ENCODE data around the gene HAO2.
A peak's percentile ranks its signal among the peaks of the same experiment; 100 is the strongest.
"Not testable (repeated sequence)": the region's sequence is repeated elsewhere in the genome, so short reads cannot be mapped to it uniquely, and the experiment has no call there.

HAO2 gene

DNA sequence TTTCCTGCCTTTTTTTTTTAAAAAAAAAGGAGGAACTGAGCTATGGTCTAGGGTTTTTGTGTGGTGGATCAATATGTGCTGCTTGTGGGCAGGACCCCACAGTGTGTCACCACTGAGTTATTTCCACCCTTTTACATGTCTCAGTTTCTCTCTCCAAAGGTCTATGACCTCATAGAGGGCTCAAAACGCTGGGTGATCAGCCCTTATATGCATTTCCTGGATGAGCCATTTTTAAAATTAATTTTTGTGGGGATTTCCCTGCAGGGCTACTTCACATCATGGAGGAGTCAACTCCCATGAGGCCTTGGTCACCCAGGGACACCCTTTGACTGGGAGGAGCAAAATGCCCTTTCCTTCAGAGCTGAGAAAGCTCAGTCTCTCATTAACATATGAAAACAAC, 20.7 kb upstream of the HAO2 start:
- DNase-seq = no peak

DNA sequence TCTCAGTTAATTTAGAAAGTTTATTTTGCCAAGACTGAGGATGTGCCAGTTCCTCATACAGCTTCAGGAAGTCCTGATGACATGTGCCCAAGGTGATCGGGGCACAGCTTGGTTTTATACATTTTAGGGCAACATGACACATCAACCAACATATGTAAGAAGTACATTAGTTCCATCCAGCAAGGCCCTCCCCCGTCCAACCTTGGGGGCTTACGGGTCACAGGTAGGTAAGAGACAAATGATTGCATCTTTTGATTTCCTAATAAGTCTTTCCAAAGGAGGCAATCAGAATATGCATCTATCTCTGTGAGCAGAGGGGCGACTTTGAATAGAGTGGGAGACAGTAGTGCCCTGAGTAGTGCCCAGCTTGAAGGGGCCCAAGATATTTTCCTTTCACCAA, 19.6 kb upstream of the HAO2 start:
- no peak for DNase-seq

DNA sequence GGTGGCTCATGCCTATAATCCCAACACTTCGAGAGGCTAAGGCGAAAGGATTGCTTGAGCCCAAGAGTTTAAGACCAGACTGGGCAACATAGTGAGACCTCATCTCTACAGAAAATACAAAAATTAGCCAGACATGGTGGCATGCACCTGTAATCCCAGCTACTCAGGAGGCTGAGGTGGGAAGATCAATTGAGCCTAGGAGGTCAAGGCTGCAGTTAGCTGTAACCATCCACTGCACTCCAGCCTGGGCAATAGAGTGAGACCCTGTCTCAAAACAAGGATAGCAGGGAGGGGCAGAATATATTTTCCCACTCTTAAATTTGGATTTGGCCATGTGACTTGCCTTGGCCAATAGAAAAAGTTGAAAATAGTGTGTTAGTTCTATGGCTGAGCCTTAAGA, 17.7 kb upstream of the HAO2 start:
- not testable (repeated sequence) for DNase-seq

DNA sequence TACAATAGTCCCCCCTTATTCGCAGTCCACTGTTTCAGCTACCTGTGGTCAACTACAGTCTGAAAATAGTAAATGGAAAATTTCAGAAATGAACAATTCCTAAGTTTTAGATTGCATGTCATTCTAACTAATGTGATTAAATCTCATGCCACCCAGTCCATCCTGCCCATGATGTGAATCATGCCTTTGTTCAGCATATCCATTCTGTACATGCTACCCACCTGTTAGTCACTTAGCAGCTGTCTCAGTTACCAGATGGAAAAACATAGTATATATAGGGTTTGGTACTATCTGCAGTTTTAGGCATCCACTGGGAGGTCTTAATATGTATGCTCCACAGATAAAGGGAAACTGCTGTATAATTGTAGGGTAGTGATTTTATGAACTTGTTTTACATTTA, 16.6 kb upstream of the HAO2 start:
- DNase-seq = no peak

DNA sequence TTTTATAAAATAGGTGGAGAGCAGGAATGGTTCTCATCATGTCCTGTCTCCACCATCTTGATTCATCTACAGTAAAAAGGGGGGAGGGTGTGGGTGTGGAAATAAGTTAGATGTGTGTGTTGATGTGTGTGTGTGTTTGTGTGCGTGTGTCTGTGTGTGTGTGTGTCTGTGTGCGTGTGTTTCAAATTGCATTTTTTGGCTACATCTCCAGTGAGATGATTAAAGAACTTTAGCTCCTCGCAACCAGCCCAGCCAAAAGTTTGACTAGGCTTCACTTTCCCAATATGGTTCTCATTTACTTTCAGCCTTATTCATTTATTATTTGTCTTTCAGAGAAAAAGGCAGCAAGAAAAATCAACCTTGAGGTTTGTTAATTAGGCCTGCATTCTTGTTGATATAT, 14.7 kb upstream of the HAO2 start:
- no peak for DNase-seq

DNA sequence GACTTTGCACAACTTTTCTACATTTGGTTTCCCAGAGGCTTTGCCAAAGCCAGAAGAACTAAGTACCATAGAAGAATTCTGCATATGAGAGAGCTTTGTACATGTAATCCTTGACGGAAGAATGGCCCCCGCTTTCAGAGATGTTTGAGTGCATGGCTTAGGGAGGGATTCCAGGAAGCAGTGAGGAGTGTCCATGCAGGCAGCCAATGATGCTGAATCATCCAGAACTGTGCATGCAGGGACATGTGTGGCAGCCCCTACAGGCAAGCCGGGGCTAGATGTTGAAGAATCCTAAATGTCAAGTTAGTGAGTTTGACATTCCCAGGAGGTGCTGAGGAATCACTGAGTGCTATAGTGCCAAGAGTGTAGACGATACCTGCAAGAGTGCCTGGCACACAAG, 9.9 kb upstream of the HAO2 start:
- DNase-seq = peak; percentile 13

DNA sequence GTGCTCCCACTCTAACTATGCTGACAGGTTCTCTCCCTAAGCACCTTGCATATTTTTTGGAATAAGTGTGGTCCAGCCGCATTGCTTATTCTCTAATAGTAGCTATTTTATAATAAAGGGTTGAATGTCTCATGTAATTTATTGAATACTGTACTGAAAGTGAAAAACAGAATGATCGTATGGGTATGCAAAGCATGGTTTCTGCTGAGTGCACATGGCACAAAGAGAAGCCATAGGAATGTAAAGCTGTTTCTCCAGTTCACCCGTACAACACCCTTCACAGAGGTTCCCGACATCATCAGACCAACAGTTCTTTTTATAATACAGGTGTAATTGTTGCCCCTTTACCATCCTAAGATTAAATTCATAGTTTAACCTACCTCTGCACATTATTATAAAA, 8.9 kb upstream of the HAO2 start:
- DNase-seq = no peak

DNA sequence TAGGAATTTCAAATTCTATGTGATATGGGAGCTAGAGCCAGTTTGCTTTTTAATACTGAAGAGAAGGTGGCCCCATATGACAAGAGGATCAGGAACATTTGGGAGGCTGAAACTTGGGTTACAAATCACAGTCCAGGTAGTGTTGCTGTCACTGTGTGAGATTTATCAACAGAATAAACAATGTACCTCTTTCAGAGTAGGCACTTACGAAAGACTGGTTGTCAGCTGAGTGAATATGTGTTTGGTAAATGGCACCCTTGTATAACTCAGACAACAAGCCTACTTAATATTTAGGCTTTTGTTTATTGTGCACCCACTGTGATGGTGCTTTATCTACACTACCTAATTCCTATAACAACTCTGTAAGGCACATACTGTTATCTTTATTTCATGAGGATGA, 7.4 kb upstream of the HAO2 start:
- DNase-seq = no peak

DNA sequence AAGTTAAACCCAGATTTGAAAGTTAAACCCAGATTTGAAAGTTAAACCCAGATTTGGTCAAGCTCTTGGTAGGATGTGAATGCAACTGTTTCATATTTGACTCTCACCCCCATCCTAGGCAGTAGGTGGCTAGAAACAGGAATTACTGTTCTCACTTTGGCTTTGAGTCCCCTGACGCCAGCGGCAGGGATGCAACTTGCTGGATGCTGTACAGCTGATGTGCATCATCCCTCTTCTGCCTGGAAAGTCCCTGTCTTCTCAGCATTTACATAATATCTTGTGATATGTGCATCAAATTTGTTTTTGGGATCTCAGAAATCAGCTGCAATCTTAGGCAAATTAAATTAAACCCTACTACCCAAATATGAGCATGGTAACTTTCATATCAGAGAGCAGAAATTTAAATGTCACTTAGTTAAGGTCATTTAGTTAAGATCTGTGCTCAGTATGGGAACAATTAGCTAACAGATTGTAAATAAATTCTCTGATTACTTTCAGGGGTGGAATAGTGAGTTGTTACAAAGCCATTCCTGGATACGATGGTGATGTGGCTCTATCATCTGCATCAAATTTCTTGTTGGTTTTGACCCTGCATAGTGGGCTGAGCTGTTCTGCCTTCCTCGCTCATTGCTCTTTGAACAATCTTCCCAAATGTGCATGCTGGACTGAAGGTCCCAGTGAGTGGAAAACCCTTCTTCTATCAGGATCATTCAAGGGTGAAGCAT, 6.8 kb upstream of the HAO2 start:
- no peak for DNase-seq

DNA sequence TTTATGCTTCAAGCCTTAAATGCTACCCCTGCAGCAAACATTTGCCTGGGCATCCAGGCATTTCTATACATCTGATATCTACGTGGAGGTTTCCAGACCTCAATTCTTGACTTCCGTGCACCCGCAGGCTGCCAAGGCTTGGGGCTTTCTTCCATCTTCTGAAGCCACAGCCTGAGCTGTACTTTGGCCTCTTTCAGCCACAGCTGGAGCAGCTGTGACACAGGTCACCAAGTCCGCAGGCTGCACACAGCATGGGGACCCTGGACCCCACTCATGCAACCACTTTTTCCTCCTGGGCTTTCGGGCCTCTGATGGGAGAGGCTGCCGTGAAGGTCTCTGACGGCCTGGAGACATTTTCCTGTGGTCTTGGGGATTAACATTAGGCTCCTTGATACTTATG, 5.4 kb upstream of the HAO2 start:
- DNase-seq = no peak

DNA sequence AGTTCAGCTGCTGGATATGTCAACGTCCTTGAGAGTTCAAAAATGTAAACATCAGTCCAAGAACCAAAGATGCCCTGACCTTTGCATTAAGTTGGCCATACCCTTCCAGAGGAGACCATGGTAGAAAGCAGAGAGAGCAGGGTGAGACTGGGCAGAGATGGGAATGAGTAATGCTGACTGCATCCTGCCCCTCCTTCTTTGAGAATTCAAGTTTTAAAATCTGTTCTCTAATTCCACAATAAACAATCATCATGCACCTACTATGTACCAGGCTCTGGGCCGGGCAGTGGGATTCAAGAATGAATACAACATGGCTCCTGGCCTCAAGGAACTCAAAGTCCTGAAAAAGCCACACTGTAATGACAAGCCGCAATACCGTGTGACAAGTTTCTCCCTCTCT, 3.9 kb upstream of the HAO2 start:
- no peak for DNase-seq

DNA sequence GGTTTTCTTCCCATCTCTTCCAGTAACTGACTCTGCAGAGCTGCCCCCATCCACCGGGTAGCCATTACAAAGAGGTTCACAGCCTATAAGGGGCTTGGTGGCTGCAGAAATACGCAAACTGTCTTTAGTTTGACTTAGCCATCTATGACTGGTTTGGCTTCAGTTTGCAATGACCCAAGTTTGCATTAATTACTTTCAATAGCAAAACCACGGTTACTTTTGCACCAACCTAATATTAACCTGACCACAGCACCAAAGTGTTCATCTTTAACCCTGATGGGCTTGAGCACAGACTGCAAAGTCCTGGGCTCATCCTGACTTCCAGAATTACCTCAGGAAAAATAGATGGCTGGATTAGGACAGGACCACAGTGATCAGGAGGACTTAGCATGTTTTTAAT, 2.2 kb upstream of the HAO2 start:
- DNase-seq = no peak

DNA sequence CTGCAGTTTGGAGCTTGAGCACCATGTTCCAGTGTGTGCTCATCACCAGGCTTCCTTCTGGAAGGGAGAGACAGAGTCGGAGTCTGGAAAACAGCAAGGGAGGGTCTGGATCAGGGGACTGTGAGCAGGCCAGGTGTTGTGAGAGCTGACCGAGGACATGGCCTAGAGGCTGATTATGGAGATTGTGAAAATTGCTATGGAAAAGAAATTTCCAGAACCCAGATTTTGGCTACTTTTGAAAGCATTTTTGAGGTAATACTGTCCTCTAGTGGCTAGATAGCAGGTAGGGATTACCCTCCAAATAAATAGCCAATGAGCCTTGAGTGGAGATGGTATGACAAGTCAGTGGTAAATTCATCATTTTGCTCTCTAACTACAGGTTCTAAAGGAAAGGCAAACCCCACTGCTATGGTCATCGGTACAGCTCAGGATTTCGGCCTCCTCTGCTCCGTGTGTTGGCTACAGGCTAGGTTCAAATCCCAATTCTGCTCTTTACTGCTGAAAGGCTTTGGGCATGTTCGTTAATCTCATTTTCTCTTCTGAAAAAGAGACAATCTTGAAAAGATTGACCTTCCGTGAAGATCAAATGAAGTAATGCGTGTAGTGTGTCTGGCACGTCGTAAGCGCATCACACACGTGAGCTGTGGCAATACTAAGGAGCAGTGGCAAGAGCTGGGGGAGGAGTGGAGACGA, 1.0 kb upstream of the HAO2 start:
- DNase-seq = peak; percentile 31

DNA sequence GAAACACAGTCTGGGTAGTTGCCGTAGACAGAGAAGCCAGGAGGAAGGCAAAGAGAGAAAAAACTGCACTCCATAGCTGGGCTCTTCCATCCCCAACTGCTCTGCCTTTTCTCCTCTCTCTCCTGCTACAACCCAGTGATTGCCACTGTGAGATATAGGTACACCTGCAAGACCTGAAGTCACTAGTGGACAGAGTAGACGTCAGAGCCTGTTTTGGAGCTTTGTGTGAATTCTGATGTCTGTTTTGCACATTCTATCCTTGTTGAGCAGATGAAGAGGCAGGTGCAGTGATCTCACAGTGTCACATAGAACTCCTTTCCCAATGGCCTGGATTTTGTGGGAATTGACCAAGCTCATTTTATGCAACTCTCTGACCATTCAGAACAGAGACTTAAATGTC, 2.2 kb downstream of the HAO2 start:
- DNase-seq = no peak

DNA sequence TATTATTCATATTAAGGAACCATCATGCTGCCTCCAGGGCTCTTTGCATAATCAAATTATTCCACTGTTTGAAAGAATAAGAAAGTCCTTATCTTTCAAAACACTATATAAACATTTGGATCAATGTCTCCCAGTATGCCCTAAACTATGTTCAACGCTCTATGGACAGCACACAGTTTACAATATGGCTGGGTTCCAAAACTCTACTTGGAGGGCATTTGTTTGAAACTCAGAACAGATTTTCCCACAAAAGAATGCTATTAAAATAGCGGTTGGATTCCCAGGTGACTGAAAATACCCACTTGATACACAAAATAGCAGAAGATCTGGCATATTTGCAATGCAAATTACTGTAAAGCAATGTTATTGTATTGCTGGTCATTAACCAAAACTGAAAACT, 3.2 kb downstream of the HAO2 start:
- DNase-seq = no peak

DNA sequence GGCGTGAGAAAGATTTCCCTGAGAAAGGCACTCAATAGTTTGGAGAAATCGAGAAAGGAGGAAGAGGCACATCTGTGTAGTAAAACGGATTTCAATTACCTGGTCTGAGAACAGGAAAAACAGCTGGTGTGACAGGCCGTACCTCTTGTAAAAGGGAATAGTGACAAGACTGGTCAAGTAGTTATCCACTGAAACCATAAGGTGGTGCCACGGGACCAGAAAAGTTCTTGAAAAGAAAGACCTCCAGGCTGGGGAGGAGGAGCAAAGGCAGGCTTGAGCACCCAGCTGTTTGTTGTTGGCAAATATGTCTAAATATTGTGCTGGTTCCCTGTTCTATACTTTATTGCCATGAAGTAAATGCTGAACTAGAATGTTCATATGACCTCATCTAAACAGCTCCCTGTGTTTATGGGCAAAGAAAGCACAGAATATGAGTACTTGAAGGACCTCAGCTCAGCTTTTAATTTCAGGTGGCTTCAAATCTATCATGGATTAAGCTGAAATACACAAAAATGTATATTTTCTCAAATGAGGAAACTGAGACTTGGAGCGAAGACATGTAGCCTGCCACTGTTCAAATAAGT, 4.0 kb downstream of the HAO2 start:
- DNase-seq = peak; percentile 9

DNA sequence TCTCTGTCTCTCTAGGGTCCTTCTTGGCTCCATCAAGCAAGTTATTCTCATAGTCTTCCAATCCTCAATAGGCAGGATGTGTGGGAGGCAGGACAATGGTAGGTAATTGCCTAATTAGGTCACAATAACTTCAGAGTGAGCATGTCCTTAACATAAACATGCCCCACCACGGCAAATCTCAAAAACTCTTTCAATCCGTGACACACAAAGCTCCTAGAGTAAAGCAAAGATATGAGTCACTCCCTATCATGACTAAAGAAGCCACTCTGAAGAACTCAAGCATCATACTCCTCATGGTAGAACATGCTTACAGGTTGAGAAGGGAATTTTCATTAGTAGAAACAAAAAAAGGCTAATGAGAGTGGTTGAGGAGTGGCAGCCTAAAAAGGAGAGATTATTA, 4.9 kb downstream of the HAO2 start:
- DNase-seq = peak; percentile 13

DNA sequence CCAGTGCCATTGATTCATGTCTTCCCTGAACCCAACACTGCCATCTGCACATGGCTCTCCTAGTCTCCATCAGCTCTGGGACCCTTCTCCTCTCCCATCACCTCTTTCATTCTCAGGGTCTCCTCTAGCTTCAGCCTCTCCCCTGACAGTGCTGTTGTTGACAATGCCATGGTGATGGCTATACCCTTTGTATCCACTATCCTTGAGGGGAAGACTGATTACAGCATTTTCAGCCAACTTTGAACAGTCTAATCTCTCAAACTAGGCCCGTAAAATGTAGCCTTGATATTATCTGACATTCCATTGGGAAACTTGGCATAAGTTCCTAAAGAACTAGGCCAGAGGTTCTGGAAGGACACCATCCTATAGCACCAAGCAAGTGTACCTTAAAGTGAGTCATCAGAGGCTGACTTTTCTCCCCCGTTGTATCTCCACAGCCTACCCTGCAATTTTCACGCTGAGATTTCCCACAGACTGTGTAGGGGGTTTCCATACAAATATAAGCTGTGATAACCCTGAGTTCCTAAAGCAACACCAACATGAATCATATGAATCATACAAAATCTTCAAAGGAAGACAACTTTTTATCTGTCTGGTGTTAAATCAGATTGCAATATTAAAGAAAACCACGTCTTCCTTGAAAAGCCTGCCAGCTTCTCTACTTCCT, 5.8 kb downstream of the HAO2 start:
- no peak for DNase-seq

DNA sequence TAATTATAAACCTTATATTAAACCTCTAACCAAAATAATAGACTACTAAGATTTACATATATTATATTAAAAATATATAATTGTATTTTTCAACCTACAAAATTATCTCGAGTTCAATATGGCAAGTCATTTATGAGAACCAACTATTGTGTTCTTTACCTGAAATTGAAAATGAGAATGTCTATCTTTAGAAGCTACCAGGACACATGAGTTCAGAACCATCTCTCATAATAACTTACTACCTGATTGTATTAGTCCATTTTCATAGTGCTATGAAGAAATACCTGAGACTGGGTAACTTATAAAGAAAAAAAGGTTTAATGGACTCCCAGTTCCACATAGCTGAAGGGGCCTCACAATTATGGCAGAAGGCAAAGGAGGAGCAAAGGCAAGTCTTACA, 6.8 kb downstream of the HAO2 start:
- no peak for DNase-seq

DNA sequence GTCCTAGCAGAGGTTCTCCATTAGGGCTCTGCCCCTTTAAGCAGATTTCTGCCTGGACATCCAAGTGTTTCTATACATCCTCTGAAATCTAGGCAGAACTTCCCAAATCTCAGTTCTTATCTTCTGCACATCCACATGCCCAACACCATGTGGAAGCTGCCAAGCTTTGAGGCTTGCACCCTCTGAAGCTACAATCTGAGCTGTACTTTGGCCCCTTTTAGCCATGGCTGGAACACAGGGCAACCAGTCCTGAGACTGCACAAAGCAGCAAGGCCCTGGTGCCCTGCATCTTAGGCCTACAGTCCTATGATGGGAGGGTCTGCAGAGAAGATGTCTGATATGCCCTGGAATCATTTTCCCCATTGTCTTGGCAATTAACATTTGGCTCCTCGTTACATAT, 8.0 kb downstream of the HAO2 start:
- no peak for DNase-seq

DNA sequence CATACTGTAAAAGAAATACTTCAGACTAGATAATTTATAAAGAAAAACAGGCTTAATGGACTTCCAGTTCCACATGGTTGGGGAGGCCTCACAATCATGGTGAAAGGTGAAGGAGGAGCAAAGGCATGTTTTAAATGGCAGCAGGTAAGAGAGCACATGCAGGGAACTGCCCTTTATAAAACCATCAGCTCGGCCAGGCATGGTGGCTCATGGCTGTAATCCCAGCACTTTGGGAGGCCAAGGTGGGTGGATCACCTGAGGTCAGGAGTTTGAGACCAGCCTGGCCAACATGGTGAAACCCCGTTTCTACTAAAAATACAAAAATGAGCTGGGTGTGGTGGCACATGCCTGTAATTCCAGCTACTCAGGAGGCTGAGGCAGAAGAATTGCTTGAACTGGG, 9.0 kb downstream of the HAO2 start:
- not testable (repeated sequence) for DNase-seq

DNA sequence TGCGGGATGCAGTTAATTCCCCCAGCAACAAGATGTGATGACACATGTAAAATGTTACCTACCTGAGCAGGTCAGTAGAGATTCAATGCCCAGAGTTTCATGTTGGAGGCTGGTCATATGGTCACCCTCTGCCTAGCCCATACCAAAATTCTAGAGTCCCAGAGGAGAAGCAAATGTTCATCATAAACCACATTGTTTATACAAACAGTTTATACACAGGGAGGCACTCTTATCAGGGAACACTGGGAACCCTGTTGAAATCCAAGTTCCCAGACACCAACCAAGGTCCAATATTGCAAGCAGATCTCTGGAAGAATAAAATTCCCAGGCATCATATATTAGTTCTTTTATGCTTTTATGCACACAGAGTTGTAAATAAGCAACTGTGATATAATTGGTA, 10.5 kb downstream of the HAO2 start:
- no peak for DNase-seq

DNA sequence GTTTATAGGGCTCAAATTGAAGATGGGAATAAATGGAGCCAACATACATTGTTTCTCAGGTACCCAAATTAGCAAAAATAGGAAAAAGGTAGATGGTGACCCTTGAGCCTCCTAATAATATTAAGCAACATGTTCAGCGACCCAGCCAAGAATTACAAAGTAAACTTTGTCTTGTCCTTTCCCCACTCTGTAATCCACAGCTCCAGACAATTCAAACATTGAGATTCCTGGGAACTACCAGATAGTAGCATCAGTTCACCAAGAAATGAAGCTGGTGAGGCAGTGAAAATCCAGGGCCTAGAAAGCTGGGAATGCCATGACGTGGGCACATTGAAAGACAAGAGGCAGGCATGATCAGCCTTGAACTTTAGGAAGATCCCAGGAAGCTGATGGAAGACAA, 11.7 kb downstream of the HAO2 start:
- no peak for DNase-seq

Measured in kidney glomerular epithelial cell (primary cell).